PC-9 (cell line): ENCODE measurements around the gene KATNIP. TPM values are rescaled to one million over a fixed set of nuclear protein-coding genes. Genes with fewer than 3 reads are reported as not detected.

Experiments used
- BruUV-seq: library from RNA; stranded (reverse); fragments of 400-500 nt; replicated peaks from 2 replicates; lab custom pipeline; 2021; lab: Mats Ljungman, UMichigan
- CTCF ChIA-PET: fragments of 300-600 bp; sonication (Branson Sonifier 250); formaldehyde crosslinking; loops from one replicate; lab custom pipeline; 2022; ENCODE audit warnings: antibody characterized with exemption; lab: Charles Lee
- POLR2A ChIA-PET: fragments of 300-600 bp; sonication (Branson Sonifier 250); formaldehyde crosslinking; loops from one replicate; lab custom pipeline; 2022; ENCODE audit warnings: antibody characterized with exemption; ENCODE audit not compliant: unreplicated experiment; lab: Charles Lee
- DNase-seq, 2 experiments: peaks; one replicate each; pipeline versions ENCODE4 v3.0.0 to v3.0.0-alpha.2; 2015 to 2022; ENCODE audit warnings: mixed read lengths in 1 of 2
- H2AFZ ChIP-seq: fragments of 200-600 bp; sonication (generic); 2 replicates; pipeline ENCODE4 v1.8.1; 2017; ENCODE audit warnings: antibody characterized with exemption
- H3F3A ChIP-seq: fragments of 200-600 bp; sonication (generic); 2 replicates; pipeline ENCODE4 v1.8.1; 2017; ENCODE audit warnings: antibody characterized with exemption, mild to moderate bottlenecking, low read depth; ENCODE audit not compliant: insufficient read depth
- H3K27ac ChIP-seq: fragments of 200-600 bp; sonication (generic); 2 replicates; pipeline ENCODE4 v1.6.1; 2016; ENCODE audit warnings: mixed run types
- H3K27me3 ChIP-seq: fragments of 200-600 bp; sonication (generic); 2 replicates; pipeline ENCODE4 v1.6.1; 2016; ENCODE audit warnings: low read depth, mixed run types; ENCODE audit not compliant: insufficient read depth
- H3K36me3 ChIP-seq: fragments of 200-600 bp; sonication (generic); 2 replicates; pipeline ENCODE4 v1.6.1; 2016; ENCODE audit warnings: low read depth, mixed run types
- H3K4me1 ChIP-seq: fragments of 200-600 bp; sonication (generic); replicated peaks from 2 replicates; pipeline ENCODE4 v1.6.1; 2016; ENCODE audit warnings: mixed run types; ENCODE audit not compliant: insufficient read depth
- H3K4me2 ChIP-seq: fragments of 200-600 bp; sonication (generic); 2 replicates; pipeline ENCODE4 v1.6.1; 2017; ENCODE audit warnings: mixed run types
- H3K4me3 ChIP-seq: fragments of 200-600 bp; sonication (generic); 2 replicates; pipeline ENCODE4 v1.6.1; 2016; ENCODE audit warnings: mixed run types
- H3K79me2 ChIP-seq: fragments of 200-600 bp; sonication (generic); 2 replicates; pipeline ENCODE4 v1.6.1; 2017; ENCODE audit warnings: low read depth, mixed run types
- H3K9me2 ChIP-seq: fragments of 200-600 bp; sonication (generic); 2 replicates; pipeline ENCODE4 v1.8.1; 2017; ENCODE audit warnings: mild to moderate bottlenecking; ENCODE audit not compliant: insufficient read depth
- H3K9me3 ChIP-seq: fragments of 200-600 bp; sonication (generic); 2 replicates; pipeline ENCODE4 v1.8.1; 2016; ENCODE audit warnings: low read depth; ENCODE audit not compliant: insufficient read depth
- H4K20me1 ChIP-seq: fragments of 200-600 bp; sonication (generic); 2 replicates; pipeline ENCODE4 v1.8.1; 2017; ENCODE audit not compliant: insufficient read depth
- EZH2 ChIP-seq: fragments of 200-600 bp; sonication (generic); IDR thresholded peaks from 2 replicates; pipeline ENCODE4 v1.8.0; 2017; ENCODE audit warnings: antibody characterized with exemption, low read depth
- intact Hi-C: fragments of 100-400 bp; cut with micrococcal nuclease; formaldehyde crosslinking; loops from one replicate; pipeline ENCODE4 v1.10.0; 2022; ENCODE audit not compliant: unreplicated experiment
- total RNA-seq: library from RNA; stranded (reverse); gene quantifications from 2 replicates; pipeline ENCODE4 v1.2.3, GENCODE V29; 2021
- TF ChIP-seq, protein P1 (sequence below): fragments of 200-600 bp; sonication (generic); conservative IDR thresholded peaks from 2 replicates; pipeline ENCODE4 v1.6.1; 2017; ENCODE audit warnings: mixed run types, antibody characterized with exemption, mild to moderate bottlenecking, moderate library complexity

Gene KATNIP
- total RNA-seq, 1 experiment from 2014 or later, result 64.8 TPM

GRCh38 chr16:27511657-27512448 lies 38.1 kb upstream of the KATNIP start:
- ChIA-PET POLR2A (interaction anchor here (0.6 kb wide), 1 partner anchor 580 kb away, joined by 3 read pairs; no protein-coding TSS in a partner anchor), CTCF (no interaction called here)
- intact Hi-C loops, result no loop called here
- no peak overlapping the region for H3K4me2 ChIP-seq
- H3K4me1 ChIP-seq, result no peaks in the 10 kb centered on the region
- H3K27ac ChIP-seq, result no peak overlapping the region
- H3K36me3 ChIP-seq, result peaks cover 26% of the 10 kb centered on the region; the same call in 1 of the 2 replicates
- H3K79me2 ChIP-seq, result no peaks in the 10 kb centered on the region
- no TSS peak for BruUV-seq
- H3K9me3 ChIP-seq, result no peaks in the 10 kb centered on the region
- TF ChIP-seq, protein P1, sequence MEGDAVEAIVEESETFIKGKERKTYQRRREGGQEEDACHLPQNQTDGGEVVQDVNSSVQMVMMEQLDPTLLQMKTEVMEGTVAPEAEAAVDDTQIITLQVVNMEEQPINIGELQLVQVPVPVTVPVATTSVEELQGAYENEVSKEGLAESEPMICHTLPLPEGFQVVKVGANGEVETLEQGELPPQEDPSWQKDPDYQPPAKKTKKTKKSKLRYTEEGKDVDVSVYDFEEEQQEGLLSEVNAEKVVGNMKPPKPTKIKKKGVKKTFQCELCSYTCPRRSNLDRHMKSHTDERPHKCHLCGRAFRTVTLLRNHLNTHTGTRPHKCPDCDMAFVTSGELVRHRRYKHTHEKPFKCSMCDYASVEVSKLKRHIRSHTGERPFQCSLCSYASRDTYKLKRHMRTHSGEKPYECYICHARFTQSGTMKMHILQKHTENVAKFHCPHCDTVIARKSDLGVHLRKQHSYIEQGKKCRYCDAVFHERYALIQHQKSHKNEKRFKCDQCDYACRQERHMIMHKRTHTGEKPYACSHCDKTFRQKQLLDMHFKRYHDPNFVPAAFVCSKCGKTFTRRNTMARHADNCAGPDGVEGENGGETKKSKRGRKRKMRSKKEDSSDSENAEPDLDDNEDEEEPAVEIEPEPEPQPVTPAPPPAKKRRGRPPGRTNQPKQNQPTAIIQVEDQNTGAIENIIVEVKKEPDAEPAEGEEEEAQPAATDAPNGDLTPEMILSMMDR, result no peak
- TF ChIP-seq EZH2, result no peak
- DNase-seq, result no peak
- H2AFZ ChIP-seq, result no peak overlapping the region
- H3K27me3 ChIP-seq, result no peaks in the 10 kb centered on the region
- H3K4me3 ChIP-seq, result no peak overlapping the region
- H3K9me2 ChIP-seq, result no peaks in the 10 kb centered on the region
- no peaks in the 10 kb centered on the region for H3F3A ChIP-seq
- H4K20me1 ChIP-seq, result peaks cover 4% of the 10 kb centered on the region

DNA sequence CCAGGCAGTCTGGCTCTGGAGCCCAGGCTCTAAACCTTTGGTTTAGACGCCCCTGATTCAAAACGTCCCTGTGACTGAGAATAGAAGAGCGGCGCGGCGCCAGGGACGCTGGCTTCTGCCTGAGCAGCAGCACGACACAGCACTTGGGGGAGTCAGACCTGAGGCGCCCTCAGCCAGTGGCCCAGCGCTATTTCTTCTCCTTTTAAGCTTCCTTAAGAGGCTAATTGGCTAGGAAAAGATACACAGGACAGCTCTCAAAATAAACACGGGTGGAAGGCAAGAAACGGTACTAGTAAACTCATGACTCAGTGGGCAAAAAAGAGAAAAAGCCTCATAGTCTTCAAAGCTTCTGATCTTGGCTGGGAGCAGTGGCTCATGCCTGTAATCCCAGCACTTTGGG lies 35.1 kb upstream of the KATNIP start:
- Histone ChIP-seq H3K4me2 (no peak overlapping the region), H3F3A (no peaks in the 10 kb centered on the region), H3K36me3 (peaks cover 21% of the 10 kb centered on the region; the same call in 1 of the 2 replicates), H3K9me3 (no peaks in the 10 kb centered on the region), H3K27ac (no peak overlapping the region), H2AFZ (no peak overlapping the region), H3K27me3 (no peaks in the 10 kb centered on the region), H4K20me1 (peaks cover 4% of the 10 kb centered on the region), H3K79me2 (no peaks in the 10 kb centered on the region), H3K4me1 (no peaks in the 10 kb centered on the region), H3K9me2 (no peaks in the 10 kb centered on the region), H3K4me3 (no peak overlapping the region)
- intact Hi-C loops, result no loop called here
- TF ChIP-seq, protein P1, result no peak
- no peak for TF ChIP-seq EZH2
- ChIA-PET CTCF (interaction anchor here (0.6 kb wide), 1 partner anchor 210 kb away, joined by 3 read pairs; no protein-coding TSS in a partner anchor), POLR2A (no interaction called here)
- no peak for DNase-seq
- BruUV-seq, result no TSS peak

DNA sequence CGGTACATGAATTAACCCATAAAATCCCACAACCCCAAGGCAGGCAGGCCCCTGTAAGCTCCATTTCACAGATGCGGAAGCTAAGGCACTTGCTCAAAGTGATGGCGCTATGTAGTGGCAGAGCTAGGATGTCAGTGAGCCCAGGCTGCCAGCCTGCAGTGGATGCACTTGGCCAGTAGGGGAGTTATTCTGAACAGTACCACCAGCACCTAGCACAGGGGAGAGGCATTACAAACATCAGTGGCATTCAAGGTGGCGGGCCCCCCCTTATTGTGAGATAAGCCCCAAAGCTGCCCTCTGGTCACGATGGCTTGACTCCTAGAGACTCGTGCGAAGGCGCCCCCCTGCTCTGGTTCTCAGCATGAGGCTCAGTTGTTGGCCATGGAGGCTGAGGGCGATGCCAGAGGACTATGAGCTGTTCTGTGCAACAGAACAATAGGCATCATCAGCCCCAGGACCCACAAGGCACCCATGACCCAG lies 34.0 kb upstream of the KATNIP start:
- POLR2A ChIA-PET, result interaction anchor here (0.6 kb wide), 1 partner anchor 142 kb away, joined by 3 read pairs; no protein-coding TSS in a partner anchor
- Histone ChIP-seq H3K27me3 (no peaks in the 10 kb centered on the region), H3K4me2 (no peak overlapping the region), H4K20me1 (peaks cover 4% of the 10 kb centered on the region), H2AFZ (no peak overlapping the region), H3K9me3 (no peaks in the 10 kb centered on the region), H3K79me2 (no peaks in the 10 kb centered on the region), H3K4me1 (no peaks in the 10 kb centered on the region), H3F3A (no peaks in the 10 kb centered on the region), H3K4me3 (no peak overlapping the region), H3K9me2 (no peaks in the 10 kb centered on the region), H3K27ac (no peak overlapping the region), H3K36me3 (peaks cover 21% of the 10 kb centered on the region; the same call in 1 of the 2 replicates)
- intact Hi-C loops, result no loop called here
- peak in 1 of 2 experiments; percentile 18 for DNase-seq
- TF ChIP-seq, protein P1, result peak; percentile 79
- TF ChIP-seq EZH2, result no peak
- CTCF ChIA-PET, result interaction anchor here (0.6 kb wide), 1 partner anchor 34 kb away, joined by 3 read pairs; the partner anchor contains the start of gene GTF3C1
- BruUV-seq, result no TSS peak
